DMS153 treated with DMSO at 0.1 percent for 48 hours (cell line): ENCODE data around the gene SPIB.
"Not testable (repeated sequence)": the region's sequence is repeated elsewhere in the genome, so short reads cannot be mapped to it uniquely, and the experiment has no call there.

Experiments used
- DNase-seq: peaks from one replicate; lab custom pipeline; 2025; ENCODE audit not compliant: unreplicated experiment; lab: John Stamatoyannopoulos, UW

Gene SPIB

DNA sequence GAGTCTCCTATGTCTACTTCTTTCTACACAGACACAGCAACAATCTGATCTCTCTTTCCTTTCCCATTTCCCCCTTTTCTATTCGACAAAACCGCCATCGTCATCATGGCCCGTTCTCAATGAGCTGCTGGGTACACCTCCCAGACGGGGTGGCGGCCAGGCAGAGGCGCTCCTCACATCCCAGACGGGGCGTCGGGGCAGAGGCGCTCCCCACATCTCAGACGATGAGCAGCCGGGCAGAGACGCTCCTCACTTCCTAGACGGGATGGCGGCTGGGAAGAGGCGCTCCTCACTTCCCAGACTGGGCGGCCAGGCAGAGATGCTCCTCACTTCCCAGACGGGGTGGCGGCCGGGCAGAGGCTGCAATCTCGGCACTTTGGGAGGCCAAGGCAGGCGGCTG is 27.8 kb upstream of the SPIB start:
- DNase-seq, result not testable (repeated sequence)

DNA sequence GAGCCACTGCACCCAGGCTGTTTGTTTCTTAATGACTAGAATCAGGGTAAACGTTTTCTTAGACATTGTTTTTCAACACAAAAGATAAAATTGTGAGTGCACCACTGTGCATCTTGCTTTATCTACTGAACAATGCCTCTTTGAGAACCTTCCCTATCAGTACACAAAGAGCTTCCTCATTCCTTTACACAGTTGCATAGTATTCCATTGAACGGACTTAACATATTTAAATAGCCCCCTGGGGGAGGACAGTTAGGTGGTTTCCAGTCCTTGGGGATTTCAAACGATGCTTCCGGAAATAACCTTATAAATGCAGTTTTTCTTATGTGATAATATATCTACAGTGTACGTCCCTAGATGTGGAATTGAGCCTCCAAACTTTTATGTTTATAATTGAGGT is 26.0 kb upstream of the SPIB start:
- no peak for DNase-seq

DNA sequence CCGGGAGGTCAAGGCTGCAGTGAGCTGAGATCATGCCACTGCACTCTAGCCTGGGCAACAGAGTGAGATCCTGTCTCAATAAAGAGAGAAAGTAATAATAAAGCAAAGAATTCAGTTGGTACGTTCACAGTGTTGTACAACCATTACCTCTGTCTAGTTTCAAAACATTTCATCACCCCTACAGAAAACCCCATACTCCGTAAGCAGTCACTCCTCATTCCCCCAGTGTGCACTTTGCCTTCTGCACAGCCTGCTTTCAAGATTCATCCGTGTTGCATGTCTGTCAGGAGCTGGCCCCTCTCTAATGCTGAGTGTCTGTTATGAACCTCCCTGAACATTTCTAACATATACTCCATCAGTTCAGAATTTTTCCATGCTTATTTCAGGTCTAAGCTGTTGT is 25.1 kb upstream of the SPIB start:
- no peak for DNase-seq

DNA sequence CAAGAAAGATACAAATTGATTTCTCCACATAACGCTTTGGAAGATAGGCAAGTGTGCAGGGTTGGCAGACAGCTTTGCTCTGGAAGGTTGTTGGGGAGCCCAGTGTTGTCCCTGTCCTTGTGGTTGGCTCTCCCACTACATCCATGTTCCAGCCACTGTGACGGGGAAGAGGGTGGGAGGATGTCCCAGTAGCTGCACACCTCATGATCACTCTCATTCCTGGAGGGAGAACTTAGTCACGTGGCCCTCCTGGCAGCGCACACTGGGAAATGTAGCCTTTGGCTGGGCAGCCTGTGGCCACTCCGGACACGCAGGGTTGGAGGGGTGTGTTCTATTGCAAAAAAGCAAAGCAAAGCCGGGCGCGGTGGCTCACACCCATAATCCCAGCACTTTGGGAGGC is 24.7 kb upstream of the SPIB start:
- DNase-seq, result no peak

DNA sequence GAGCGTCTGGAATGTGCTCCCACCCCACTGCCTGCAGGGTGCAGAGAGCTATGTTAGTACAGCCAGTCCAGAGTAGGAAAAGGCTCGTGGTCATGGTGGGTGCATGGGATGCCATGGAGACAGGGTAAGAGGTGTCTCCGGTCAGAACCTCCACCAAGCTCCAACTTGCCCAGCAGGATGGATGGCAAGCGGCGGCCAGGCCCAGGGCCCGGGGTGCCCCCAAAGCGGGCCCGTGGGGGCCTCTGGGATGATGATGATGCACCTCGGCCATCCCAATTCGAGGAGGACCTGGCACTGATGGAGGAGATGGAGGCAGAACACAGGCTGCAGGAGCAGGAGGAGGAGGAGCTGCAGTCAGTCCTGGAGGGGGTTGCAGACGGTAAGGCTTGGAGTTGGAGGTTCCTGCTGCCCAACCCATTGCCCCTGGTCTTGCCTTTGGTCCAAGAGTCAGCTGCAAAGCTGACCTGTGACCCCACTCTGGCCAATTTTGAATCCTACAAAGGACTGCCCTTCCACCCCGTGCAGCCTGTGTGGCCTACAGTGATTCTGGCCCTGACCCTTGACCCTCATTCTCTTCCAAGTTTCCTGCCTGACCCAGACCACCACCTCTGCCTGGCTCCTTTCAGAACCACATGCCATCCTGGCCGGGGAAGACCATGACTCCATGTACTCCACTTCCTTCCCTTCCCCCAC is 19.9 kb upstream of the SPIB start:
- no peak for DNase-seq

DNA sequence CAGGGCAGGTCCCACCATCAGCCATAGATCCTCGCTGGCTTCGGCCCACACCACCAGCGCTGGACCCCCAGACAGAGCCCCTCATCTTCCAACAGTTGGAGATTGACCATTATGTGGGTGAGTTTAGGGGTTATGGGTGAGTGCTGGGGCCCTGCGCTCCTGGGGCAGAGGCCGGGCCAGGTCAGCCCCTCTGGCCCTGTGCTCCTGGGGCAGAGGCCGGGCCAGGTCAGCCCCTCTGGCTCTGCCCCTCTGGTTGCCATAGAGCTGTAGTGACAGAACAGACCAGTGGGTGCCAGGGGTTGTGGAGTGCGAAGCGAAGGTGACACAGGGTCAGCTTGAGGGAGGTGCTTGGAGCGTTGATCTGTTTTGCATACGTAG is 19.4 kb upstream of the SPIB start:
- no peak for DNase-seq

DNA sequence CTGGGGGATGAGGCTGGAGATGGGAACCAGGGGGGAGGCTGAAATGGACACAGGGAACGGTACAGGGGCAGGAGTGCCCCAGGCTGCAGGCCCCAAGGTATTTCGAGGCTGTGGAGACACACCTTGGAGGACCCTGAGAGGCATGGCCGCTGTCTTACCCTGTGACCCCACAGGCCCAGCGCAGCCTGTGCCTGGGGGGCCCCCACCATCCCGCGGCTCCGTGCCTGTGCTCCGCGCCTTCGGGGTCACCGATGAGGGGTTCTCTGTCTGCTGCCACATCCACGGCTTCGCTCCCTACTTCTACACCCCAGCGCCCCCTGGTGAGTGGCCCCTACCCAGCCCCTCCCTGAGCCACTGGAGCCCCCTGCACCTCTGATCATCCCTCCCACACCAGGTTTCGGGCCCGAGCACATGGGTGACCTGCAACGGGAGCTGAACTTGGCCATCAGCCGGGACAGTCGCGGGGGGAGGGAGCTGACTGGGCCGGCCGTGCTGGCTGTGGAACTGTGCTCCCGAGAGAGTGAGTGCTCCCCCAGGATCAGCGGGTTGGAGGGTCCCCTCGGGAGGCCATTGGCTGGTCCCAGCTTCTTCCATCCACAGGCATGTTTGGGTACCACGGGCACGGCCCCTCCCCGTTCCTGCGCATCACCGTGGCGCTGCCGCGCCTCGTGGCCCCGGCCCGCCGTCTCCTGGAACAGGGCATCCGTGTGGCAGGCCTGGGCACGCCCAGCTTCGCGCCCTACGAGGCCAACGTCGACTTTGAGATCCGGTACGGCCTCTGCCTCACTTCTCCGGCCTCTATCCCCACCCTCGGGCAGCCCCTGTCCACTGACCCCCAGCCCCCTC is 16.9 kb upstream of the SPIB start:
- DNase-seq, result no peak

DNA sequence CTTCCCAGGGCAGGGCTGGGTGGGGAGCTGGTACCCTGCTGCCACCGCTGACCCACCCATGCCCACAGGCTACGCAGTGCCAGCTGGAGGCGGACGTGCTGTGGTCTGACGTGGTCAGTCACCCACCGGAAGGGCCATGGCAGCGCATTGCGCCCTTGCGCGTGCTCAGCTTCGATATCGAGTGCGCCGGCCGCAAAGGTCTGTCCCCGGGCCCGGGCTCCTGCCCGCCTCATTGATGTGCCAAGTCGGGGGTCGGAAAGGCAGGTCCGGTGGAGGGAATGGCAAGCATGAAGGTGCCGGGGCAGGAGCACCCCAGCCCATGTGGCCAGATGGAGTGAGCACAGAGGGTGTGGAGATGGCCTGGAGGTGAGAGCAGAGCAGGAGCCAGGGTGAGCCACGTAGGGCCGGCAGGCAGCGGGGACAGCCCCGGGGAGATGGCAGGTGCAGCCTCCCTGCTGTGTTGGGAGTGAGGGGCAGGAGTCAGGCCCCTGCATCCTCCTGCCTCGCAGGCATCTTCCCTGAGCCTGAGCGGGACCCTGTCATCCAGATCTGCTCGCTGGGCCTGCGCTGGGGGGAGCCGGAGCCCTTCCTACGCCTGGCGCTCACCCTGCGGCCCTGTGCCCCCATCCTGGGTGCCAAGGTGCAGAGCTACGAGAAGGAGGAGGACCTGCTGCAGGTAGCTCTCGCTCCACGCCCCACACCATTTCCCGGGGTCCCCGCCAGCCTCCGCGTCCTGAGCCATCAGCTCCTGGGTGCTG is 16.0 kb upstream of the SPIB start:
- DNase-seq, result no peak

DNA sequence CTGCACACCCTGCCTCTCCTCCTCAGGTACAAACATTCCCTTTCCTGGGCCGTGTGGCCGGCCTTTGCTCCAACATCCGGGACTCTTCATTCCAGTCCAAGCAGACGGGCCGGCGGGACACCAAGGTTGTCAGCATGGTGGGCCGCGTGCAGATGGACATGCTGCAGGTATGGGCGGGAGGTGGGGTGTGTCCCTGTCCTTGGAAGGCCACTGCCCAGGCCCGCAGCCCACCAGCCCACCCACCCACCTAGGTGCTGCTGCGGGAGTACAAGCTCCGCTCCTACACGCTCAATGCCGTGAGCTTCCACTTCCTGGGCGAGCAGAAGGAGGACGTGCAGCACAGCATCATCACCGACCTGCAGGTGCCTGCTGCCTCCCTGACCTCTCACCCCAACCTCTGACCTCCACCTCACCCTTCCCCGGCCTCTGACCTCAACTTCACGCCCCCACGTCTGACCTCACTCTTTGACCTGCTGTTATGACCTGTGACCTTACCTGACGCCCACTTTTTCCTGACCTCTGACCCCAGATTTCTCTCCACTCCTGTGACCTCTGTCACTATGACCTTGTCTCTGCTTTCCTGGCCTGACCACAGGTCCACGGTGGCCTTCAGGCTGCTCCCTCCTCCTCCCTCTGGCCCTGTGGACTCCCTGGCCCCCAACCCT is 12.4 kb upstream of the SPIB start:
- DNase-seq, result no peak

DNA sequence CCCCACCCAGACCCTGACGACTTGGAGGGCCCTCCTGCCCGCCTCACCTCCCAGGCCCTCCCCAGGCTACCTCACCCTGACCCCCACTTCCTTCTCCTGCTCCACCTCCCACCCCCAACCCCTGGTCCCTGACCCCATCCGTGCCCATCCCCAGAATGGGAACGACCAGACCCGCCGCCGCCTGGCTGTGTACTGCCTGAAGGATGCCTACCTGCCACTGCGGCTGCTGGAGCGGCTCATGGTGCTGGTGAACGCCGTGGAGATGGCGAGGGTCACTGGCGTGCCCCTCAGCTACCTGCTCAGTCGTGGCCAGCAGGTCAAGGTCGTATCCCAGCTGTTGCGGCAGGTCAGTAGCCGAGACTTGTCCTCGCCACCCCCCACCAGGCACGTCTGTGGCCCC is 11.9 kb upstream of the SPIB start:
- DNase-seq, result no peak

DNA sequence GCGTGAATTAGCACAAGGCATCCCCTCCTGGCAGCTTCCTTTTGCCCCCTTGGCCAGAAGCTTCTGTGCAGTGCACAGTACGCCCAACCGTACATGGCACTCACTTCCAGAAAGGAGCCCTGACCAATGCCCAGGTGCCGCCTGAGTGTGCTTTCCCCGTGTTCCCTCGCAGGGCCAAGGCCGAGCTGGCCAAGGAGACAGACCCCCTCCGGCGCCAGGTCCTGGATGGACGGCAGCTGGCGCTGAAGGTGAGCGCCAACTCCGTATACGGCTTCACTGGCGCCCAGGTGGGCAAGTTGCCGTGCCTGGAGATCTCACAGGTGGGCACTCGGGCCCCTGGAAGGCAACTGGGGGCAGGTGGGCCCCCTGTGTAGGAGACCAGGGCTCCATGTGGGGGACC is 9.4 kb upstream of the SPIB start:
- DNase-seq, result no peak

DNA sequence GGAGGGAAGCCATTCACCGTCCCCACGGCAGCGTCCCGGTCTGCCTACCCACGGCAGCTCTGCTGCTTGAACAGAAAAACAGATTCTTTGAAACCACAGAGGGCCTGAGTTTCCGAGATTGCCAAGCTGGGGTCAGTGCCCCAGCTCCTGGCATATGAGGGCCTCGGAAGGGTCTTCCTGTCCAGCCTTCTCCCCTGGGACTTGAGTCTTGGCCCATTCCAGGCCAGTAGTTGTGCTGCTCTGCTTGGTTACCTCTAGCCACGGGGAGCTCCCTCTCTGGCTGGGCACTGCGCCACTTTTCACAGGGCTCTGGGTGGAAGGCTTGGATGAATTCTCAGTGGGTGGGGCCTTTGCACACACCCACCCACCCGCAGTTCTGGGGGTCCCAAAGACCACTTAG is 8.6 kb upstream of the SPIB start:
- DNase-seq, result no peak

DNA sequence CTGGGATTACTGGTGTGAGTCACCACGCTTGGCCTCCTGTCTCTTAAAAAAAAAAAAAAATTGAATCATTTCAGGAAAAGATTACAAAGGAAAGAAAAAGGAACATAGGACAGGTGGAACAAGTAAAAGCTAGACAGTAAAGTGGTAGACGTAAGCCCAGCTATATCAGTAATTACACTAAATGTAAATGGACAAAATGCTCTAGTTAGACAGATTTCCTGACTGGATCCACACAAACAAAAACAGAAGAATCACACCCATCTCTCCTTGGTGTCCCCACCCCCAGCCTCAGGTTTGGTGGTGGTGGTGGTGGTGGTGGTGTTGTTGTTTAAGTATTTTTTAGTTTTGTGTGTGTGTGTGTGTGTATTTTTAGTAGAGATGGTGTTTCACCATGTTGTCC is 6.3 kb upstream of the SPIB start:
- DNase-seq, result no peak

DNA sequence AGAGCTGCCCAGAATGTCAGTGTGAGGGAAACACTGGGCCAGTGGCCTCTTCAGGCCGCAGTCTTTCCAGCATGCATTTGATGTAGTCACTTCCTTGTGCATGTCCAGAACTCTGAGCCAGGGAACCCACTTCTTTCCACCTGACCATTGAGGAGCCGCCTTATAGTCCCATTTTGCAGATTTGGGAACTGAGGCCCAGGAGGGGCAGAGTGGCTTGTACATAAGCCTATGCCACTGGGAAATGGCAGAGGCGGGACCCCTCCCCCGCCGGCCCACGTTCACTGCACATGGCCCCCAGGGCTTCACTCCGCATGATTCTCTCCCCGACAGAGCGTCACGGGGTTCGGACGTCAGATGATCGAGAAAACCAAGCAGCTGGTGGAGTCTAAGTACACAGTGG is 5.6 kb upstream of the SPIB start:
- DNase-seq, result no peak

DNA sequence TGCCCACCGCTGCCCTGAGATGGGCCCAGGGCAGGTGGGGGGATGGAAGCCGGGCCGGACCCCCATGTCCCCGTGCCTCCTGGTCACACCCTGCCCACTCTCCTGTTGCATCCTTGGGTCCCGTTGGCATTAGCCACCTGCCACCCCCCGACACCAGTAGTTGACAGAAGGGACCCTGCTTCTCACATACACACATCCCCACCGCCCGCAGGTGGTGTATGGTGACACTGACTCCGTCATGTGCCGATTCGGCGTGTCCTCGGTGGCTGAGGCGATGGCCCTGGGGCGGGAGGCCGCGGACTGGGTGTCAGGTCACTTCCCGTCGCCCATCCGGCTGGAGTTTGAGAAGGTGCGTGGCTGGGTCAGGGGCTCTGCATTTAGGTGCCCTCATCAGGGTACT is 5.2 kb upstream of the SPIB start:
- DNase-seq, result no peak

DNA sequence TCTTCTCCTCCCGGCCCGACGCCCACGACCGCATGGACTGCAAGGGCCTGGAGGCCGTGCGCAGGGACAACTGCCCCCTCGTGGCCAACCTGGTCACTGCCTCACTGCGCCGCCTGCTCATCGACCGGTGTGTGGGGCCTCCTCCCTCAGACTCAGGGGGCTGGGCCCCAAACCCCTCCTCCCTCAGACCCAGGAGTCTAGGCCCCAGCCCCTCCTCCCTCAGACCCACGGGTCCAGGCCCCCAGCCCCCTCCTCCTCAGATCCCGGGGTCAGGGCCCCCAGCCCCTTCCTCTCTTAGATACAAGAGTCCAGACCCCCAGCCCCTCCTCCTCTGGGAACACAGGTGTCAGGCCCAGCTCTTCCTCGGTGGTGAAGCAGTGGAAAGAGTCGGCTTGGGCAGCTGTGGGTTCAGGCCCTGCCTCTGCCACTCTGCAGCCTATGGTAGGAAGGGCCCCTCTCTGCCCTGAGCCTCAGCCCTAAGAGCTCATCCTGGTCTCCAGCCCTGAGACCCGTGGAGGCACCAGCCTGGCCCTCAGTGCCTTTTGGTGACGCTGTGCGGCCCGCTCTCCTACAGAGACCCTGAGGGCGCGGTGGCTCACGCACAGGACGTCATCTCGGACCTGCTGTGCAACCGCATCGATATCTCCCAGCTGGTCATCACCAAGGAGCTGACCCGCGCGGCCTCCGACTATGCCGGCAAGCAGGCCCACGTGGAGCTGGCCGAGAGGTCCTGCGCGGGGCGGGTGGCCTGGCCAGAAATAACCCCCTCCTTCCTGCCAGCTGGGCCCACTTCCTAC is 3.7 kb upstream of the SPIB start:
- no peak for DNase-seq

DNA sequence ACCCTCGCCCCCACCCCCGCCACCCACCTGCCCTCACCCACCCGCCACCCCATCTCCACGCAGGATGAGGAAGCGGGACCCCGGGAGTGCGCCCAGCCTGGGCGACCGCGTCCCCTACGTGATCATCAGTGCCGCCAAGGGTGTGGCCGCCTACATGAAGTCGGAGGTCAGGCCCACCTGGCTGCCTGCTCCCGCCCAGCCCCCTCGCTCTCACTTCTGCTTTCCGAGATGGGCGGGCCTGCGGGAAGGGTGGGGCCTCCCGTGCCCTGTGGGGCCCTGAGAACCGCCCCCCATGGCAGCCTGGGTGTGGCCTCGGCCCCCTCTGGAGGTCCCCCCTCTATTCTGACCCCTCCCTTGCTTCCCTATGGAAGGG is 3.1 kb upstream of the SPIB start:
- DNase-seq, result no peak

DNA sequence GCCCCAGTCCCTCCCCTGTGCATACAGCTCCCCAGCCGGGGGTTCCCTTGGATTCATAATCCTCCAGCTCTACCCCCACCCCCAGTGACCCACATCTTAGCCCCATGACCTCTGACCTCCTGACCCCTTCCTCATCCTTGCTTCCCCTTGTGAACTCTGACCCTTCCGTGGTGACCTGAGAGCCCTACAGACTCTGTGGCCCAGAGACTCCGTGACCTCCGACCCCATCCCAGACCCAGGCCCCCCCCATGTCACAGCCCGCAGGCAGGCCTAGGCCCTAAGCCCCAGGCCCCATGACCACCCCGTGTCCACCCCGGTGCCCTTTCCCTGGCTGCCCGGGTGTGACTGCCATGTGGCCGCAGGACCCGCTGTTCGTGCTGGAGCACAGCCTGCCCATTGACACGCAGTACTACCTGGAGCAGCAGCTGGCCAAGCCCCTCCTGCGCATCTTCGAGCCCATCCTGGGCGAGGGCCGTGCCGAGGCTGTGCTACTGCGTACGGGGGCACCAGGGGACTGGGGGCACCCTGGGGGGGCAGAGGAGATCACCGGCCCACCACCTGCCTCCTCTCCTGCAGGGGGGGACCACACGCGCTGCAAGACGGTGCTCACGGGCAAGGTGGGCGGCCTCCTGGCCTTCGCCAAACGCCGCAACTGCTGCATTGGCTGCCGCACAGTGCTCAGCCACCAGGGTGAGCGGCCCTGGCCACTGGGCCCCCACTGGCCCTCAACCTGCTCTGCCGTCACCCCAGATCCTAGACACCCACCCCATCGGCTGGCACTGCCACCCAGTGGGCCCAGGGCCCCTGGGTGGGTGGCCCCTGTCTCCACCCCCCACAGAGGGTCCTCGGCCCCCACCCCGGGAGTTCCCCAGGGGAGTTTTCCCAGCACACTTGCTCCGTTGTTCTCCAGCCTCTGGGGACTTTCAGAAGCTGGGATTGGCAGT is 2.4 kb upstream of the SPIB start:
- no peak for DNase-seq
